Measurements from ENCODE around the gene VTN. TPM values are rescaled to one million over a fixed set of nuclear protein-coding genes. Genes with fewer than 3 reads are reported as not detected.

Gene VTN
- total RNA-seq, 1 donor from 2014 or later = 1.3 TPM

DNA sequence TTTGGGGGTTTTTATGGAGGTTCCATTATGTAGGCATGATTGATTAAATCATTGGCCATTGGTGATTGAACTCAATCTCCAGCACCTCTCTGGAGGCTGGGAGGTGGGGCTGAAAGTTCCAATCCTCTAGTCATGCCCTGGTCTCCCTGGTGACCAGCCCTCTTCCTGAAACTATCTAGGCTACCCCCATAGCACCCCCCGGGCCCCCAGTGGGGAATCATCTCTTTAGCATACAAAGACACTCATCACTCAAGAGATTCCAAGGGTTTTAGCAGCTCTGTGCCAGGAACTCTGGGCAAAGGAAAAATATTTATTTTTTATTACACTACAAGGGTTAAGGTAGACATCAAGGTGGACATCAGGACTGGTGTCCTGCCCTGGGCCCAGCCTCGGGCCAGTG lies 25.3 kb upstream of the VTN start:
- H3K4me3 ChIP-seq = no peak overlapping the region
- ATAC-seq (no peak), DNase-seq (no peak)
- H3K9me3 ChIP-seq = no peaks in the 10 kb centered on the region
- H3K27me3 ChIP-seq (ENCODE audit: low read depth) = no peaks in the 10 kb centered on the region
- H3K4me1 ChIP-seq = no peaks in the 10 kb centered on the region
- intact Hi-C loops (cut with DNase I) = no loop called here
- TF ChIP-seq, protein P1, sequence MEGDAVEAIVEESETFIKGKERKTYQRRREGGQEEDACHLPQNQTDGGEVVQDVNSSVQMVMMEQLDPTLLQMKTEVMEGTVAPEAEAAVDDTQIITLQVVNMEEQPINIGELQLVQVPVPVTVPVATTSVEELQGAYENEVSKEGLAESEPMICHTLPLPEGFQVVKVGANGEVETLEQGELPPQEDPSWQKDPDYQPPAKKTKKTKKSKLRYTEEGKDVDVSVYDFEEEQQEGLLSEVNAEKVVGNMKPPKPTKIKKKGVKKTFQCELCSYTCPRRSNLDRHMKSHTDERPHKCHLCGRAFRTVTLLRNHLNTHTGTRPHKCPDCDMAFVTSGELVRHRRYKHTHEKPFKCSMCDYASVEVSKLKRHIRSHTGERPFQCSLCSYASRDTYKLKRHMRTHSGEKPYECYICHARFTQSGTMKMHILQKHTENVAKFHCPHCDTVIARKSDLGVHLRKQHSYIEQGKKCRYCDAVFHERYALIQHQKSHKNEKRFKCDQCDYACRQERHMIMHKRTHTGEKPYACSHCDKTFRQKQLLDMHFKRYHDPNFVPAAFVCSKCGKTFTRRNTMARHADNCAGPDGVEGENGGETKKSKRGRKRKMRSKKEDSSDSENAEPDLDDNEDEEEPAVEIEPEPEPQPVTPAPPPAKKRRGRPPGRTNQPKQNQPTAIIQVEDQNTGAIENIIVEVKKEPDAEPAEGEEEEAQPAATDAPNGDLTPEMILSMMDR (IDR thresholded peaks at IDR 0.05) = no peak
- no peak overlapping the region for H3K27ac ChIP-seq
- H3K36me3 ChIP-seq = peaks cover 95% of the 10 kb centered on the region

GRCh38 chr17:28394337-28395116 lies 24.4 kb upstream of the VTN start:
- ATAC-seq = no peak
- DNase-seq = no peak
- no peak overlapping the region for H3K27ac ChIP-seq
- TF ChIP-seq, protein P1 (IDR thresholded peaks at IDR 0.05) = no peak
- H3K4me3 ChIP-seq = no peak overlapping the region
- H3K9me3 ChIP-seq = no peaks in the 10 kb centered on the region
- intact Hi-C loops (cut with DNase I) = no loop called here
- H3K27me3 ChIP-seq (ENCODE audit: low read depth) = no peaks in the 10 kb centered on the region
- H3K4me1 ChIP-seq = no peaks in the 10 kb centered on the region
- H3K36me3 ChIP-seq = peaks cover 96% of the 10 kb centered on the region

GRCh38 chr17:28392491-28392890 lies 22.4 kb upstream of the VTN start:
- TF ChIP-seq, protein P1 (IDR thresholded peaks at IDR 0.05) = no peak

GRCh38 chr17:28391401-28391800 lies 21.3 kb upstream of the VTN start:
- no peak overlapping the region for H3K27ac ChIP-seq
- no peak overlapping the region for H3K4me3 ChIP-seq
- peaks cover 96% of the 10 kb centered on the region for H3K36me3 ChIP-seq
- no peaks in the 10 kb centered on the region for H3K27me3 ChIP-seq (ENCODE audit: low read depth)
- no peak for ATAC-seq
- H3K4me1 ChIP-seq = no peaks in the 10 kb centered on the region
- TF ChIP-seq, protein P1 (IDR thresholded peaks at IDR 0.05) = no peak
- DNase-seq = no peak
- intact Hi-C loops (cut with DNase I) = no loop called here
- no peaks in the 10 kb centered on the region for H3K9me3 ChIP-seq

More at GRCh38 chr17:28392491-28392890, 22.4 kb upstream of the VTN start:
- Histone ChIP-seq H3K27me3 (ENCODE audit: low read depth) (no peaks in the 10 kb centered on the region), H3K4me1 (no peaks in the 10 kb centered on the region), H3K4me3 (no peak overlapping the region), H3K36me3 (peaks cover 98% of the 10 kb centered on the region), H3K27ac (no peak overlapping the region), H3K9me3 (no peaks in the 10 kb centered on the region)
- DNase-seq (no peak), ATAC-seq (no peak)
- intact Hi-C loops (cut with DNase I) = no loop called here

DNA sequence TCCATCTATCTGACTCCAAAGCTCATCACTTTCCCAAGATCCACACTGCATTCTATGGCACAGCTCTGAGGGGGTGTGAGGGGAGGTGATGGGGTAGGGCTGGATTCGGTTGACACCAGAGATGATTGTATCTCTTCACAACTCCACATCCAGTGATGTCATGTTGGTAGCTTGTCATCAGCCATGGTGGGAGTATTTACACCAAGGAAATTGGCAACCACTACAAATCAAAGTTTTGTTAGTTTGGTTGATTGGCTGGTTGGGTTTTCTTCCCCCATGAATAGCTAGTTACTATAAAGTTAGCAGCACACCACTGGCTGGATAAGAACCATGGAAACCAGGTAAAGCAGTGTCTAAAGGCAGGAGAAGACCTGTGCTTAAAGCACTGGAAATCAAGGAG lies 20.9 kb upstream of the VTN start:
- intact Hi-C loops (cut with DNase I) = no loop called here
- Histone ChIP-seq H3K9me3 (no peaks in the 10 kb centered on the region), H3K27ac (no peak overlapping the region), H3K4me1 (no peaks in the 10 kb centered on the region), H3K4me3 (no peak overlapping the region), H3K36me3 (peaks cover 92% of the 10 kb centered on the region), H3K27me3 (ENCODE audit: low read depth) (no peaks in the 10 kb centered on the region)
- TF ChIP-seq, protein P1 (IDR thresholded peaks at IDR 0.05) = no peak
- ATAC-seq (no peak), DNase-seq (no peak)

Data from lower lobe of right lung (tissue), 2 donors.